ENCODE data around the gene POLR3G. TPM values are rescaled to one million over a fixed set of nuclear protein-coding genes. Genes with fewer than 3 reads are reported as not detected.

The POLR3G gene
- total and polyA plus RNA-seq, 2 experiments from 2014 or later = 0.79 to 3.5 TPM

DNA sequence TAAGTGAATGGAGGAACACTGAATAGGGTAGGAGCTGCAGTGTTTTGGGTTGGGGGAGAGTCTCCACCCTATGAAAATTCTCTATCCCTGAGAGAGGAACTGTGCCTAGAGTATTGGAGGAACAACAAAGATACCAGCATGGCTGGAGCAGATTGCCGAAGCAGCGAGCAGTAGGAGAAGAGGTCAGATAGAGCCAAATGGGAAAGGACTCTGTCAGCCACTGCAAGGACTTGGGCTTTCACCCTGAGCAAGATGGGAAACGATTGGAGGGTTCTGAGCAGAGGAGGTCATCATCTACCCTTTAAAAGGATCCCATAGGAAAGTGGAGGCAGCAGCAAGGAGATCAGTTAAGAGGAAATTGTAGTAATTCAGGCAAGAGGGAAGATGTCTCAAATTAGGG is 59.1 kb downstream of the POLR3G start:
- 82% methylated on average over 3 of the region's 3 CpGs for WGBS (ENCODE audit: low lambda C conversion rate, missing lambda C conversion rate)

DNA sequence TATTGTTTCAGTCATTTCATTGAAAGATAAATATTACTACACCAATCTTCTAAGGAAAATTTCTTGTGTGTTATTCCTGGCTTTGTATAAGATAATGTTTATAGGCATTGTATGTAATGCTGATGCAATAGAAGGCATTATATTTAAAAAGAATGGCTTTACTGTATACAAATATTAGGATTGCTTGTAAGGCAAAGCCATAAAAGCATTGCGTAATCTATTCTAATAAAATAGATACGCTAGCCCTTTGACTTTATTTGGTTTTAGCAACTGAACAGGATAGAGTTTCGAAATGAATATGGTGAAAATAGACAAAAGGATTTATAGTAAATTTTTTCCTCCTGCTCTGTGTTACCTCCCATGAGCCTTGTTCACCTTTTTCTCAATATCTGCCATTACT is 60.3 kb downstream of the POLR3G start:
- H3K9me2 ChIP-seq (replicated peaks; ENCODE audit: insufficient read depth) = no peaks in the 10 kb centered on the region
- H3K4me1 ChIP-seq (ENCODE audit: insufficient read depth) = peaks cover 4% of the 10 kb centered on the region
- H3K79me2 ChIP-seq = no peaks in the 10 kb centered on the region
- H4K20me1 ChIP-seq (ENCODE audit: insufficient read depth, poor library complexity, severe bottlenecking) = no peaks in the 10 kb centered on the region
- 48% methylated on average over 3 of the region's 3 CpGs for WGBS (ENCODE audit: low lambda C conversion rate, missing lambda C conversion rate)
- no peak overlapping the region for H3K27ac ChIP-seq
- no peaks in the 10 kb centered on the region for H3K36me3 ChIP-seq (replicated peaks; ENCODE audit: insufficient read depth, low read depth)
- no peak overlapping the region for H3K4me3 ChIP-seq
- no peaks in the 10 kb centered on the region for H3K27me3 ChIP-seq
- H3K4me2 ChIP-seq = no peak overlapping the region
- no peak for DNase-seq (ENCODE audit: low spot score)
- no peaks in the 10 kb centered on the region for H3K9me3 ChIP-seq (ENCODE audit: low read depth)
- no peak overlapping the region for H2AFZ ChIP-seq
- TF ChIP-seq EZH2phosphoT487 (IDR thresholded peaks at IDR 0.05; ENCODE audit: low read depth, severe bottlenecking, unreplicated experiment) = no peak
- TF ChIP-seq EZH2 (IDR thresholded peaks at IDR 0.05; ENCODE audit: borderline replicate concordance) = no peak

More for the DNA sequence above, 59.1 kb downstream of the POLR3G start:
- DNase-seq (ENCODE audit: low spot score) = no peak
- TF ChIP-seq EZH2phosphoT487 (IDR thresholded peaks at IDR 0.05; ENCODE audit: low read depth, severe bottlenecking, unreplicated experiment) = no peak
- no peak for TF ChIP-seq EZH2 (IDR thresholded peaks at IDR 0.05; ENCODE audit: borderline replicate concordance)
- TF ChIP-seq, protein P1, sequence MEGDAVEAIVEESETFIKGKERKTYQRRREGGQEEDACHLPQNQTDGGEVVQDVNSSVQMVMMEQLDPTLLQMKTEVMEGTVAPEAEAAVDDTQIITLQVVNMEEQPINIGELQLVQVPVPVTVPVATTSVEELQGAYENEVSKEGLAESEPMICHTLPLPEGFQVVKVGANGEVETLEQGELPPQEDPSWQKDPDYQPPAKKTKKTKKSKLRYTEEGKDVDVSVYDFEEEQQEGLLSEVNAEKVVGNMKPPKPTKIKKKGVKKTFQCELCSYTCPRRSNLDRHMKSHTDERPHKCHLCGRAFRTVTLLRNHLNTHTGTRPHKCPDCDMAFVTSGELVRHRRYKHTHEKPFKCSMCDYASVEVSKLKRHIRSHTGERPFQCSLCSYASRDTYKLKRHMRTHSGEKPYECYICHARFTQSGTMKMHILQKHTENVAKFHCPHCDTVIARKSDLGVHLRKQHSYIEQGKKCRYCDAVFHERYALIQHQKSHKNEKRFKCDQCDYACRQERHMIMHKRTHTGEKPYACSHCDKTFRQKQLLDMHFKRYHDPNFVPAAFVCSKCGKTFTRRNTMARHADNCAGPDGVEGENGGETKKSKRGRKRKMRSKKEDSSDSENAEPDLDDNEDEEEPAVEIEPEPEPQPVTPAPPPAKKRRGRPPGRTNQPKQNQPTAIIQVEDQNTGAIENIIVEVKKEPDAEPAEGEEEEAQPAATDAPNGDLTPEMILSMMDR (IDR thresholded peaks at IDR 0.05; ENCODE audit: poor library complexity) = no peak
- Histone ChIP-seq H3K27me3 (no peaks in the 10 kb centered on the region), H3K79me2 (peaks cover 4% of the 10 kb centered on the region), H3K4me1 (ENCODE audit: insufficient read depth) (peaks cover 4% of the 10 kb centered on the region), H3K9me2 (replicated peaks; ENCODE audit: insufficient read depth) (no peaks in the 10 kb centered on the region), H3K9me3 (ENCODE audit: low read depth) (no peaks in the 10 kb centered on the region), H4K20me1 (ENCODE audit: insufficient read depth, poor library complexity, severe bottlenecking) (no peaks in the 10 kb centered on the region), H3K36me3 (replicated peaks; ENCODE audit: insufficient read depth, low read depth) (no peaks in the 10 kb centered on the region), H3K4me3 (no peak overlapping the region), H3K4me2 (no peak overlapping the region), H2AFZ (no peak overlapping the region), H3K27ac (no peak overlapping the region)

DNA sequence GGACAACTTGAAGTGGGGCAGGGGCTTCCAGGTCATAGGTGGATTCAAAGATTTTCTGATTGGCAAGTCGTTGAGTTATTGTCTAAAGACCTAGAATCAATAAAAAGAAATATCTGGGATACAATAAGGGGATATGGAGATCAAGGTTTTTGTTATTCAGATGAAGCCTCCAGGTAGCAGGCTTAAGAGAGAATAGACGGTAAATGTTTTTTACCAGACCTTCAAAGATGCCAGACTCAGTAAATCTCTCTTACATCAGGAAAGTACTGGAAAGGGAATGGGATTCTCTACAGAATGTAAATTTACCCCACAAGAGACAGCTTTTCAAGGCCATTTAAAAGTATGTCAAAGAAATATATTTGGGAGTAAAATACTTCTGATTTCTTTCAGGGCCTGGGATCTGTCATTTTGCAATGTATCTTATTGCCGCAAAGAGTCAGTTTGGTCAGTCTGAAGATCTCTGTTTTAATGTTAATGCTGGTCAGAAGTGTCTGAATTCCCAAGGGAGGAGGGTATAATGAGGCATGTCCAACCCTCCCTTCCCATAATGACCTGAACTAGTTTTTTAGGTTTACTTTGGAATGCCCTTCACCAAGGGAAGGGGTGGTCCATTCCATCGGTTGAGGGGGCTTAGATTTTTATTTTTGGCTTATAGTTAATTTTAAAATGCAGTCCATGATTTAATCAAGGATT is 68.3 kb downstream of the POLR3G start:
- peaks cover 9% of the 10 kb centered on the region for H3K4me1 ChIP-seq (ENCODE audit: insufficient read depth)
- no peaks in the 10 kb centered on the region for H3K9me2 ChIP-seq (replicated peaks; ENCODE audit: insufficient read depth)
- H3K4me3 ChIP-seq = no peak overlapping the region
- WGBS (ENCODE audit: low lambda C conversion rate, missing lambda C conversion rate) = 58% methylated on average over 4 of the region's 4 CpGs
- no peaks in the 10 kb centered on the region for H4K20me1 ChIP-seq (ENCODE audit: insufficient read depth, poor library complexity, severe bottlenecking)
- H2AFZ ChIP-seq = no peak overlapping the region
- no peaks in the 10 kb centered on the region for H3K36me3 ChIP-seq (replicated peaks; ENCODE audit: insufficient read depth, low read depth)
- H3K4me2 ChIP-seq = no peak overlapping the region
- no peaks in the 10 kb centered on the region for H3K27me3 ChIP-seq
- no peaks in the 10 kb centered on the region for H3K79me2 ChIP-seq
- H3K9me3 ChIP-seq (ENCODE audit: low read depth) = no peaks in the 10 kb centered on the region
- no peak for TF ChIP-seq EZH2phosphoT487 (IDR thresholded peaks at IDR 0.05; ENCODE audit: low read depth, severe bottlenecking, unreplicated experiment)
- TF ChIP-seq, protein P1 (IDR thresholded peaks at IDR 0.05; ENCODE audit: poor library complexity) = no peak
- TF ChIP-seq EZH2 (IDR thresholded peaks at IDR 0.05; ENCODE audit: borderline replicate concordance) = no peak
- DNase-seq (ENCODE audit: low spot score) = no peak
- H3K27ac ChIP-seq = no peak overlapping the region

DNA sequence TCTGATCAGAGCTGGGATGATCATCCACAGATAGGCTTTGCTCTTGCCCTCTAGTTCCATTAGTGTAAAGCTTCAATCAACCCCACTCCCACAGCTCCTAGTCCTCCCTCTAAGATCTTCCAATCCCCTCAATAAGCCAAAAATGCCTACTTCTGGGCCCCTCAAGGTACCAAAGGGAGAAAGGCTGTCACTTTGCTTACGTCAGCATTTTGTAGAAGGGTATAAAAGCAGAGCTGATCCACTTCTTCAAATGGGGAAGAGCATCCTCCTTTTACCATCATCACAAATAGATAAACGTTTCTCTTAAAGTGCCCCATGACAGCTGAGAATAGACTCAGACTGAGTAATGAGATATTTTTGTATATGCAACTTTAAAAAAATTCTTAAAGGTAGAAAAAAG is 70.8 kb downstream of the POLR3G start:
- Histone ChIP-seq H4K20me1 (ENCODE audit: insufficient read depth, poor library complexity, severe bottlenecking) (no peaks in the 10 kb centered on the region), H3K4me3 (no peak overlapping the region), H3K9me3 (ENCODE audit: low read depth) (no peaks in the 10 kb centered on the region), H3K36me3 (replicated peaks; ENCODE audit: insufficient read depth, low read depth) (no peaks in the 10 kb centered on the region), H3K4me2 (no peak overlapping the region), H3K27me3 (no peaks in the 10 kb centered on the region), H3K9me2 (replicated peaks; ENCODE audit: insufficient read depth) (no peaks in the 10 kb centered on the region), H3K4me1 (ENCODE audit: insufficient read depth) (peaks cover 9% of the 10 kb centered on the region), H3K79me2 (no peaks in the 10 kb centered on the region), H3K27ac (no peak overlapping the region), H2AFZ (no peak overlapping the region)
- DNase-seq (ENCODE audit: low spot score) = no peak
- no peak for TF ChIP-seq EZH2phosphoT487 (IDR thresholded peaks at IDR 0.05; ENCODE audit: low read depth, severe bottlenecking, unreplicated experiment)
- TF ChIP-seq EZH2 (IDR thresholded peaks at IDR 0.05; ENCODE audit: borderline replicate concordance) = no peak
- TF ChIP-seq, protein P1 (IDR thresholded peaks at IDR 0.05; ENCODE audit: poor library complexity) = no peak
- 75% methylated on average over 2 of the region's 2 CpGs for WGBS (ENCODE audit: low lambda C conversion rate, missing lambda C conversion rate)

All from hepatocyte (in vitro differentiated cells).